Hepatocyte (in vitro differentiated cells): Measurements from ENCODE around the gene KRAS.

Experiments
- EZH2 ChIP-seq: fragments of 200-600 bp; sonication (generic); IDR thresholded peaks from 2 replicates; pipeline ENCODE4 v1.6.1; 2016; ENCODE audit warnings: antibody characterized with exemption, mild to moderate bottlenecking, borderline replicate concordance
- EZH2phosphoT487 ChIP-seq: fragments of 200-600 bp; sonication (generic); IDR thresholded peaks from one replicate; pipeline ENCODE4 v1.6.1; 2018; ENCODE audit warnings: antibody characterized with exemption, mild to moderate bottlenecking, low read depth, moderate library complexity; ENCODE audit not compliant: unreplicated experiment, severe bottlenecking
- TF ChIP-seq, protein P1 (sequence below): fragments of 200-600 bp; sonication (generic); IDR thresholded peaks from 2 replicates; pipeline ENCODE4 v1.5.1; 2016; ENCODE audit warnings: antibody characterized with exemption, mild to moderate bottlenecking; ENCODE audit not compliant: poor library complexity

DNA sequence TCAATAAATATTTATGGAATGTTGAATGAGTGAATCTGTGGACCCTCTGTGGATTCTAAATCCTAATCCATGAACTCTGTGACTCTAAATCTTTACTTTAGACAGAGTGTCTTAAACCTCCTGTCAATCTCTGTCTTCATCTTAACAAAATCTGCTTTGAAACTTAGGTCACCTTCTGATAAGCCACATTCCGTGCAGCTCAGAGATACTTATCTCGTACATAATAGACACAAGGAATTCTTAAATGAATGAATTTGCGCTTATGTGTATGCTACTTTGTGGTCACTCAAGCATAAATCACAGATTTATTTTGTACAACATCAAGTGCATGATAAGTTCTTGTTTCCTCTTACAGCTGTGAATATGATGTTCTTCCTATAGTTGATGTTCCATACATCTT, 2.2 kb upstream of the KRAS start:
- TF ChIP-seq, protein P1, sequence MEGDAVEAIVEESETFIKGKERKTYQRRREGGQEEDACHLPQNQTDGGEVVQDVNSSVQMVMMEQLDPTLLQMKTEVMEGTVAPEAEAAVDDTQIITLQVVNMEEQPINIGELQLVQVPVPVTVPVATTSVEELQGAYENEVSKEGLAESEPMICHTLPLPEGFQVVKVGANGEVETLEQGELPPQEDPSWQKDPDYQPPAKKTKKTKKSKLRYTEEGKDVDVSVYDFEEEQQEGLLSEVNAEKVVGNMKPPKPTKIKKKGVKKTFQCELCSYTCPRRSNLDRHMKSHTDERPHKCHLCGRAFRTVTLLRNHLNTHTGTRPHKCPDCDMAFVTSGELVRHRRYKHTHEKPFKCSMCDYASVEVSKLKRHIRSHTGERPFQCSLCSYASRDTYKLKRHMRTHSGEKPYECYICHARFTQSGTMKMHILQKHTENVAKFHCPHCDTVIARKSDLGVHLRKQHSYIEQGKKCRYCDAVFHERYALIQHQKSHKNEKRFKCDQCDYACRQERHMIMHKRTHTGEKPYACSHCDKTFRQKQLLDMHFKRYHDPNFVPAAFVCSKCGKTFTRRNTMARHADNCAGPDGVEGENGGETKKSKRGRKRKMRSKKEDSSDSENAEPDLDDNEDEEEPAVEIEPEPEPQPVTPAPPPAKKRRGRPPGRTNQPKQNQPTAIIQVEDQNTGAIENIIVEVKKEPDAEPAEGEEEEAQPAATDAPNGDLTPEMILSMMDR, result no peak
- TF ChIP-seq EZH2, result no peak
- no peak for TF ChIP-seq EZH2phosphoT487
